Endothelial cell of umbilical vein (primary cell): ENCODE data around the gene S100A1.
A peak's percentile ranks its signal among the peaks of the same experiment; 100 is the strongest.

Source experiments
- CTCF ChIP-seq, 2 donors: IDR thresholded peaks; 1 replicate in 1 of 2; 2 replicates in 1 of 2; pipeline ENCODE4 v1.5.1; 2011; ENCODE audit warnings: low read length in 2 of 2, mild to moderate bottlenecking in 2 of 2, moderate library complexity in 2 of 2, control low read depth in 1 of 2, inconsistent platforms in 1 of 2, low read depth in 1 of 2; ENCODE audit not compliant: insufficient read depth in 1 of 2; ENCODE audit errors: extremely low read depth in 1 of 2
- EZH2 ChIP-seq: IDR thresholded peaks from 2 replicates; pipeline ENCODE4 v1.6.1; 2012; ENCODE audit warnings: borderline replicate concordance, low read depth, mild to moderate bottlenecking, moderate library complexity, low read length, inconsistent platforms; ENCODE audit not compliant: severe bottlenecking
- FOS ChIP-seq: IDR thresholded peaks from 2 replicates; pipeline ENCODE4 v1.6.1; 2011; ENCODE audit warnings: mild to moderate bottlenecking, low read length, moderate library complexity, borderline replicate concordance; ENCODE audit not compliant: insufficient read depth
- GATA2 ChIP-seq: IDR thresholded peaks from 2 replicates; pipeline ENCODE4 v1.7.0; 2011; ENCODE audit warnings: low read depth, mild to moderate bottlenecking, moderate library complexity, mixed read lengths, low read length; ENCODE audit not compliant: insufficient read length, insufficient read depth
- JUN ChIP-seq: IDR thresholded peaks from 2 replicates; pipeline ENCODE4 v1.6.1; 2011; ENCODE audit warnings: borderline replicate concordance, low read depth; ENCODE audit not compliant: insufficient read length, insufficient read depth
- MAX ChIP-seq: IDR thresholded peaks from 2 replicates; pipeline ENCODE4 v1.6.1; 2011; ENCODE audit not compliant: insufficient read depth, insufficient read length
- MYC ChIP-seq: IDR thresholded peaks from one replicate; pipeline ENCODE4 v1.6.1; 2011; ENCODE audit warnings: mild to moderate bottlenecking, low read depth, low read length
- POLR2A ChIP-seq: IDR thresholded peaks from 2 replicates; pipeline ENCODE4 v1.6.1; 2012; ENCODE audit warnings: low read depth, mild to moderate bottlenecking, control low read depth, low read length
- POLR2AphosphoS5 ChIP-seq: IDR thresholded peaks from 2 replicates; pipeline ENCODE4 v1.6.1; 2012; ENCODE audit warnings: low read depth, mild to moderate bottlenecking, control low read depth, low read length, moderate library complexity; ENCODE audit not compliant: insufficient read depth

DNA sequence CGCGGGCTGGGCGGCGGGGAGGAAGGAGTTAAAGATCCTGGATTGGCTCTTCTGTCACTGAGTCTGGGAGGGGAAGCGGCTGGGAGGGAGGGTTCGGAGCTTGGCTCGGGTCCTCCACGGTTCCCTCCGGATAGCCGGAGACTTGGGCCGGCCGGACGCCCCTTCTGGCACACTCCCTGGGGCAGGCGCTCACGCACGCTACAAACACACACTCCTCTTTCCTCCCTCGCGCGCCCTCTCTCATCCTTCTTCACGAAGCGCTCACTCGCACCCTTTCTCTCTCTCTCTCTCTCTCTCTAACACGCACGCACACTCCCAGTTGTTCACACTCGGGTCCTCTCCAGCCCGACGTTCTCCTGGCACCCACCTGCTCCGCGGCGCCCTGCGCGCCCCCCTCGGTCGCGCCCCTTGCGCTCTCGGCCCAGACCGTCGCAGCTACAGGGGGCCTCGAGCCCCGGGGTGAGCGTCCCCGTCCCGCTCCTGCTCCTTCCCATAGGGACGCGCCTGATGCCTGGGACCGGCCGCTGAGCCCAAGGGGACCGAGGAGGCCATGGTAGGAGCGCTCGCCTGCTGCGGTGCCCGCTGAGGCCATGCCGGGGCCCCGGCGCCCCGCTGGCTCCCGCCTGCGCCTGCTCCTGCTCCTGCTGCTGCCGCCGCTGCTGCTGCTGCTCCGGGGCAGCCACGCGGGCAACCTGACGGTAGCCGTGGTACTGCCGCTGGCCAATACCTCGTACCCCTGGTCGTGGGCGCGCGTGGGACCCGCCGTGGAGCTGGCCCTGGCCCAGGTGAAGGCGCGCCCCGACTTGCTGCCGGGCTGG lies 50.5 kb downstream of the S100A1 start, which contains the start of gene NPR1:
- TF ChIP-seq CTCF (IDR thresholded peaks at IDR 0.05; ENCODE audit: extremely low read depth in 1 of 2, insufficient read depth in 1 of 2, low read depth in 1 of 2, low read length in 2 of 2) (peak in 1 of 2 donors; percentile 7), EZH2 (no peak), POLR2A (no peak), POLR2AphosphoS5 (no peak), MYC (no peak), FOS (no peak), MAX (no peak), GATA2 (no peak), JUN (no peak)
